Astrocyte (in vitro differentiated cells and primary cell): Measurements from ENCODE around the gene HDGFL3. TPM values are rescaled to one million over a fixed set of nuclear protein-coding genes. Genes with fewer than 3 reads are reported as not detected.

Experiments
- DNase-seq: peaks from one replicate; pipeline ENCODE4 v3.0.0-alpha.2; 2010; ENCODE audit warnings: low read depth
- FAIRE-seq: peaks from 2 replicates; lab custom pipeline; 2011; peaks lifted over from hg19 to GRCh38; lab: Jason Lieb, UNC
- H2AFZ ChIP-seq: 2 replicates; pipeline ENCODE4 v1.6.0; 2012; ENCODE audit warnings: low read depth, low read length, inconsistent platforms
- H3K27ac ChIP-seq: 2 replicates; pipeline ENCODE4 v1.5.1; 2011; ENCODE audit warnings: low read depth, low read length, inconsistent platforms
- H3K27me3 ChIP-seq: 2 replicates; pipeline ENCODE4 v1.6.0; 2011; ENCODE audit warnings: low read length, inconsistent platforms; ENCODE audit not compliant: insufficient read depth
- H3K36me3 ChIP-seq: 2 replicates; pipeline ENCODE4 v1.5.1; 2011; ENCODE audit warnings: low read length, inconsistent platforms; ENCODE audit not compliant: insufficient read depth
- H3K4me1 ChIP-seq: 2 replicates; pipeline ENCODE4 v1.5.1; 2011; ENCODE audit warnings: low read length, inconsistent platforms; ENCODE audit not compliant: insufficient read depth
- H3K4me2 ChIP-seq: 2 replicates; pipeline ENCODE4 v1.6.0; 2012; ENCODE audit warnings: low read length, inconsistent platforms
- H3K4me3 ChIP-seq: 2 replicates; pipeline ENCODE4 v1.5.1; 2011; ENCODE audit warnings: low read depth, mild to moderate bottlenecking, low read length, inconsistent platforms; ENCODE audit not compliant: insufficient read depth
- H3K79me2 ChIP-seq: 2 replicates; pipeline ENCODE4 v1.6.0; 2012; ENCODE audit warnings: mild to moderate bottlenecking, low read length, inconsistent platforms; ENCODE audit not compliant: insufficient read depth
- H3K9ac ChIP-seq: 2 replicates; pipeline ENCODE4 v1.6.0; 2012; ENCODE audit warnings: mild to moderate bottlenecking, low read length, inconsistent platforms
- H3K9me3 ChIP-seq: 2 replicates; pipeline ENCODE4 v1.5.1; 2012; ENCODE audit warnings: low read depth, mild to moderate bottlenecking, low read length, inconsistent platforms; ENCODE audit not compliant: insufficient read depth
- H4K20me1 ChIP-seq: 2 replicates; pipeline ENCODE4 v1.6.0; 2012; ENCODE audit warnings: low read length, inconsistent platforms; ENCODE audit not compliant: insufficient read depth
- H3K27ac Mint-ChIP-seq: one replicate; pipeline ENCODE4 v1.8.0; 2021; ENCODE audit warnings: mild to moderate bottlenecking, mixed read lengths; ENCODE audit not compliant: unreplicated experiment
- H3K27me3 Mint-ChIP-seq: one replicate; pipeline ENCODE4 v1.8.0; 2021; ENCODE audit warnings: low read depth, mixed read lengths; ENCODE audit not compliant: unreplicated experiment
- H3K36me3 Mint-ChIP-seq: one replicate; pipeline ENCODE4 v1.8.0; 2021; ENCODE audit warnings: low read depth, mixed read lengths; ENCODE audit not compliant: unreplicated experiment
- H3K4me1 Mint-ChIP-seq: one replicate; pipeline ENCODE4 v1.8.0; 2021; ENCODE audit warnings: low read depth, mixed read lengths; ENCODE audit not compliant: unreplicated experiment
- H3K4me3 Mint-ChIP-seq: one replicate; pipeline ENCODE4 v1.8.0; 2021; ENCODE audit warnings: mild to moderate bottlenecking, moderate library complexity, mixed read lengths; ENCODE audit not compliant: unreplicated experiment
- H3K9me3 Mint-ChIP-seq: one replicate; pipeline ENCODE4 v1.8.0; 2021; ENCODE audit warnings: mild to moderate bottlenecking, mixed read lengths; ENCODE audit not compliant: unreplicated experiment
- CTCF ChIP-seq: IDR thresholded peaks from 2 replicates; pipeline ENCODE4 v1.5.1; 2011; ENCODE audit warnings: low read depth, mild to moderate bottlenecking, inconsistent platforms, low read length, moderate library complexity; ENCODE audit not compliant: insufficient read depth
- EZH2 ChIP-seq: IDR thresholded peaks from 2 replicates; pipeline ENCODE4 v1.6.1; 2012; ENCODE audit warnings: mild to moderate bottlenecking, low read length, inconsistent platforms; ENCODE audit not compliant: insufficient read depth
- total RNA-seq: library from RNA; stranded (reverse); gene quantifications from 2 replicates; pipeline ENCODE4 v1.2.1, GENCODE V29; 2021

HDGFL3 gene
- total RNA-seq, 1 donor from 2014 or later, result 91.9 TPM

GRCh38 chr15:83198476-83198875, 9.1 kb downstream of the HDGFL3 start:
- H3K27ac Mint-ChIP-seq, result no peak overlapping the region
- no peak overlapping the region for H3K4me3 Mint-ChIP-seq
- peaks cover 67% of the 10 kb centered on the region for H4K20me1 ChIP-seq
- H3K9me3 ChIP-seq, result no peaks in the 10 kb centered on the region
- no peaks in the 10 kb centered on the region for H3K36me3 ChIP-seq
- no peaks in the 10 kb centered on the region for H3K9me3 Mint-ChIP-seq
- H3K9ac ChIP-seq, result no peak overlapping the region
- peaks cover 29% of the 10 kb centered on the region for H3K4me1 Mint-ChIP-seq
- FAIRE-seq, result no peak
- peaks cover 96% of the 10 kb centered on the region for H3K79me2 ChIP-seq
- H3K27me3 ChIP-seq, result no peaks in the 10 kb centered on the region
- H3K4me3 ChIP-seq, result no peak overlapping the region
- no peaks in the 10 kb centered on the region for H3K4me1 ChIP-seq
- TF ChIP-seq EZH2 (no peak), CTCF (no peak)
- no peak overlapping the region for H3K27ac ChIP-seq
- no peak overlapping the region for H3K4me2 ChIP-seq
- H2AFZ ChIP-seq, result no peak overlapping the region
- H3K27me3 Mint-ChIP-seq, result no peaks in the 10 kb centered on the region
- peaks cover 2% of the 10 kb centered on the region for H3K36me3 Mint-ChIP-seq
- no peak for DNase-seq

GRCh38 chr15:83194528-83194927, 13.1 kb downstream of the HDGFL3 start:
- no peak overlapping the region for H3K4me3 ChIP-seq
- no peak overlapping the region for H3K9ac ChIP-seq
- peaks cover 2% of the 10 kb centered on the region for H3K36me3 Mint-ChIP-seq
- no peaks in the 10 kb centered on the region for H3K36me3 ChIP-seq
- H3K27me3 ChIP-seq, result no peaks in the 10 kb centered on the region
- FAIRE-seq, result no peak
- peaks cover 99% of the 10 kb centered on the region for H3K79me2 ChIP-seq
- H3K4me2 ChIP-seq, result no peak overlapping the region
- peaks cover 75% of the 10 kb centered on the region for H4K20me1 ChIP-seq
- no peak for DNase-seq
- no peak overlapping the region for H2AFZ ChIP-seq
- peaks cover 23% of the 10 kb centered on the region for H3K4me1 Mint-ChIP-seq
- no peaks in the 10 kb centered on the region for H3K9me3 ChIP-seq
- H3K27ac Mint-ChIP-seq, result no peak overlapping the region
- no peaks in the 10 kb centered on the region for H3K27me3 Mint-ChIP-seq
- no peaks in the 10 kb centered on the region for H3K9me3 Mint-ChIP-seq
- H3K4me3 Mint-ChIP-seq, result no peak overlapping the region
- no peaks in the 10 kb centered on the region for H3K4me1 ChIP-seq
- no peak for TF ChIP-seq CTCF
- TF ChIP-seq EZH2, result no peak
- no peak overlapping the region for H3K27ac ChIP-seq

- no peaks in the 10 kb centered on the region for H3K36me3 ChIP-seq
- H4K20me1 ChIP-seq, result peaks cover 76% of the 10 kb centered on the region
- no peak overlapping the region for H3K27ac ChIP-seq
- no peak overlapping the region for H3K4me3 ChIP-seq
- FAIRE-seq (no peak), DNase-seq (no peak)
- no peak for TF ChIP-seq CTCF
- no peak for TF ChIP-seq EZH2
- Mint-ChIP-seq H3K4me1 (peaks cover 23% of the 10 kb centered on the region), H3K9me3 (no peaks in the 10 kb centered on the region), H3K4me3 (no peak overlapping the region), H3K36me3 (peaks cover 2% of the 10 kb centered on the region), H3K27me3 (no peaks in the 10 kb centered on the region), H3K27ac (no peak overlapping the region)
- H3K4me2 ChIP-seq, result no peak overlapping the region
- H3K27me3 ChIP-seq, result no peaks in the 10 kb centered on the region
- H3K9me3 ChIP-seq, result no peaks in the 10 kb centered on the region
- H3K9ac ChIP-seq, result no peak overlapping the region
- peaks cover 99% of the 10 kb centered on the region for H3K79me2 ChIP-seq
- H3K4me1 ChIP-seq, result no peaks in the 10 kb centered on the region
- no peak overlapping the region for H2AFZ ChIP-seq
Measured at GRCh38 chr15:83193721-83194120, 13.9 kb downstream of the HDGFL3 start.
